ENCODE measurements around the gene LRRC10B. TPM values are rescaled to one million over a fixed set of nuclear protein-coding genes. Genes with fewer than 3 reads are reported as not detected.

The LRRC10B gene
- total RNA-seq, 1 experiment from 2014 or later: 0.39 TPM

DNA sequence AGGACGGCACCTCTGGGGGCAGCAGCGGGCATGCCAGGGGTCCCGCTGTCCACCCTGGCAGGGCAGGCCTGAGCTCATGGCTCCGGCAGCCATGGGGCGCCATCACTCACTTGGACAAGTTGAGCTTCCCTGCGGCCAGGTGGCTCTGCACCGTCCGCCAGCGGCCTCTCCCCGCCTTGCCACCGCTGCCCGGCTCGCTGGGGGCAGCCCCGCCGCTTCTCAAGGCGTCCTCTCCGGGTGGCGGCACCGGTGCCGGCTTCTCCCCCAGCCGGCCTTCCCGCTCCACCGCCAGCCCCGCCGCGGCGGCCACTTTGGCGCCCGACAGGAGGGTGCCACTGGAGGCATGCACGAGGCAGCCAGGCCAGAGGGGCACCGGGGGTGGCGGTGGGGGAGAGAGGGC is 37.4 kb downstream of the LRRC10B start:
- H2AFZ ChIP-seq (ENCODE audit: low read length): no peak overlapping the region
- H2BK120ac ChIP-seq (ENCODE audit: low read depth, low read length, poor library complexity, severe bottlenecking): no peak overlapping the region
- H3K4ac ChIP-seq (ENCODE audit: low read depth, low read length): no peak overlapping the region
- DNase-seq: no peak
- no peak overlapping the region for H2BK12ac ChIP-seq (ENCODE audit: insufficient read length, low read depth, low read length)
- no peak overlapping the region for H2BK15ac ChIP-seq (ENCODE audit: low read depth, low read length)
- H2BK20ac ChIP-seq (ENCODE audit: low read depth, low read length, poor library complexity, severe bottlenecking): no peak overlapping the region
- H3K27me3 Mint-ChIP-seq (ENCODE audit: low read depth): no peaks in the 10 kb centered on the region; the same call in 1 of the 2 replicates
- peaks cover 21 to 51% of the 10 kb centered on the region in 2 experiments for H3K4me1 Mint-ChIP-seq
- no peak overlapping the region for H3K4me2 ChIP-seq (ENCODE audit: insufficient read depth, insufficient read length, low read length)
- H3K9me3 Mint-ChIP-seq: no peaks in the 10 kb centered on the region
- H4K91ac ChIP-seq (ENCODE audit: insufficient read length, low read depth, low read length): no peak overlapping the region
- no peak overlapping the region for H3K56ac ChIP-seq (ENCODE audit: insufficient read length, low read depth, low read length)
- no peak overlapping the region for H4K8ac ChIP-seq (replicated peaks; ENCODE audit: insufficient read length, low read depth, low read length)
- H3K79me1 ChIP-seq (ENCODE audit: insufficient read depth, low read depth, low read length, poor library complexity, severe bottlenecking): no peaks in the 10 kb centered on the region
- H3K23me2 ChIP-seq (ENCODE audit: insufficient read length, low read depth, low read length, poor library complexity, severe bottlenecking): no peaks in the 10 kb centered on the region
- H3K9me3 ChIP-seq (ENCODE audit: control insufficient read depth, low read depth, low read length): no peaks in the 10 kb centered on the region
- no peak overlapping the region for H2AK5ac ChIP-seq (ENCODE audit: insufficient read length, low read length)
- H3K4me1 ChIP-seq (ENCODE audit: insufficient read depth, low read length): peaks cover 2% of the 10 kb centered on the region; the same call in 1 of the 2 replicates
- H3K14ac ChIP-seq (ENCODE audit: insufficient read depth, low read length): no peak overlapping the region
- no peak overlapping the region for H3K23ac ChIP-seq (ENCODE audit: insufficient read length, low read depth, low read length)
- no peaks in the 10 kb centered on the region for H3K79me2 ChIP-seq (ENCODE audit: insufficient read depth, low read length)
- H3K9ac ChIP-seq (ENCODE audit: extremely low read depth, insufficient read length, low read length): no peak overlapping the region
- H3T11ph ChIP-seq (ENCODE audit: low read length): no peak overlapping the region
- H3K36me3 Mint-ChIP-seq (ENCODE audit: insufficient read depth in 1 of 3, low read depth in 3 of 3): peaks cover 0 to 5% (median 4%) of the 10 kb centered on the region in 3 experiments; a peak in 2 of 7 replicates
- no peaks in the 10 kb centered on the region for H4K20me1 ChIP-seq (ENCODE audit: control insufficient read depth, insufficient read depth, insufficient read length)
- no CpG with 5 or more reads among the region's 32 CpGs for WGBS (ENCODE audit: extremely low coverage, insufficient read length, low lambda C conversion rate)
- no peak overlapping the region for H3K18ac ChIP-seq (ENCODE audit: insufficient read length, low read depth, low read length)
- H3K27me3 ChIP-seq (ENCODE audit: insufficient read depth, low read length): no peaks in the 10 kb centered on the region
- no peak overlapping the region for H3K27ac Mint-ChIP-seq
- no peak overlapping the region for H3K27ac ChIP-seq (ENCODE audit: insufficient read length, low read depth, low read length)
- H2BK5ac ChIP-seq (ENCODE audit: insufficient read length, low read length): no peak overlapping the region
- TF ChIP-seq, protein P1, sequence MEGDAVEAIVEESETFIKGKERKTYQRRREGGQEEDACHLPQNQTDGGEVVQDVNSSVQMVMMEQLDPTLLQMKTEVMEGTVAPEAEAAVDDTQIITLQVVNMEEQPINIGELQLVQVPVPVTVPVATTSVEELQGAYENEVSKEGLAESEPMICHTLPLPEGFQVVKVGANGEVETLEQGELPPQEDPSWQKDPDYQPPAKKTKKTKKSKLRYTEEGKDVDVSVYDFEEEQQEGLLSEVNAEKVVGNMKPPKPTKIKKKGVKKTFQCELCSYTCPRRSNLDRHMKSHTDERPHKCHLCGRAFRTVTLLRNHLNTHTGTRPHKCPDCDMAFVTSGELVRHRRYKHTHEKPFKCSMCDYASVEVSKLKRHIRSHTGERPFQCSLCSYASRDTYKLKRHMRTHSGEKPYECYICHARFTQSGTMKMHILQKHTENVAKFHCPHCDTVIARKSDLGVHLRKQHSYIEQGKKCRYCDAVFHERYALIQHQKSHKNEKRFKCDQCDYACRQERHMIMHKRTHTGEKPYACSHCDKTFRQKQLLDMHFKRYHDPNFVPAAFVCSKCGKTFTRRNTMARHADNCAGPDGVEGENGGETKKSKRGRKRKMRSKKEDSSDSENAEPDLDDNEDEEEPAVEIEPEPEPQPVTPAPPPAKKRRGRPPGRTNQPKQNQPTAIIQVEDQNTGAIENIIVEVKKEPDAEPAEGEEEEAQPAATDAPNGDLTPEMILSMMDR (conservative IDR thresholded peaks at IDR 0.05): no peak
- H4K5ac ChIP-seq (ENCODE audit: insufficient read length, low read depth, low read length): no peak overlapping the region
- no peak overlapping the region for H3K4me3 Mint-ChIP-seq
